HG03432 (cell line): ENCODE results near the gene TFF3.

ENCODE experiments used
- ATAC-seq: cut with Tn5 transposase; IDR thresholded peaks from one replicate; pipeline ENCODE4 v1.9.1; 2021; ENCODE audit warnings: mild to moderate bottlenecking, moderate library complexity; ENCODE audit not compliant: unreplicated experiment

TFF3 gene

GRCh38 chr21:42291751-42292562, 23.3 kb downstream of the TFF3 start:
- no peak for ATAC-seq

GRCh38 chr21:42291003-42291750, 24.0 kb downstream of the TFF3 start:
- no peak for ATAC-seq

GRCh38 chr21:42290505-42290904, 24.7 kb downstream of the TFF3 start:
- no peak for ATAC-seq

- ATAC-seq: no peak
Observed at GRCh38 chr21:42289926-42290325, 25.3 kb downstream of the TFF3 start.

- no peak for ATAC-seq
Observed at GRCh38 chr21:42288962-42289361, 26.2 kb downstream of the TFF3 start.

GRCh38 chr21:42287193-42288083, 27.8 kb downstream of the TFF3 start:
- ATAC-seq: no peak

GRCh38 chr21:42286416-42286815, 28.8 kb downstream of the TFF3 start:
- ATAC-seq: peak; percentile 65

GRCh38 chr21:42285569-42286245, 29.5 kb downstream of the TFF3 start:
- peak; percentile 32 for ATAC-seq

- ATAC-seq: no peak
Observed at GRCh38 chr21:42282715-42283114, 32.5 kb downstream of the TFF3 start.

- no peak for ATAC-seq
Observed at GRCh38 chr21:42282021-42282420, 33.2 kb downstream of the TFF3 start.

- ATAC-seq: no peak
Observed at GRCh38 chr21:42281181-42281680, 34.0 kb downstream of the TFF3 start.

- no peak for ATAC-seq
Observed at GRCh38 chr21:42280356-42281180, 34.6 kb downstream of the TFF3 start.

GRCh38 chr21:42279888-42280287, 35.3 kb downstream of the TFF3 start:
- no peak for ATAC-seq

GRCh38 chr21:42279341-42279871, 35.8 kb downstream of the TFF3 start:
- no peak for ATAC-seq

GRCh38 chr21:42278451-42279149, 36.6 kb downstream of the TFF3 start:
- no peak for ATAC-seq

- ATAC-seq: no peak
Observed at GRCh38 chr21:42277593-42277992, 37.6 kb downstream of the TFF3 start.

- no peak for ATAC-seq
Observed at GRCh38 chr21:42276526-42277154, 38.6 kb downstream of the TFF3 start.

- no peak for ATAC-seq
Observed at GRCh38 chr21:42276076-42276475, 39.1 kb downstream of the TFF3 start.
